HG03139 (cell line): ENCODE results near the gene TRIM46.
"Not testable (repeated sequence)": the region's sequence is repeated elsewhere in the genome, so short reads cannot be mapped to it uniquely, and the experiment has no call there.

ENCODE experiments used
- ATAC-seq: cut with Tn5 transposase; IDR thresholded peaks from one replicate; pipeline ENCODE4 v1.9.1; 2021; ENCODE audit not compliant: unreplicated experiment

TRIM46 gene

GRCh38 chr1:155226188-155226909, 52.7 kb downstream of the TRIM46 start:
- ATAC-seq, result no peak

- no peak for ATAC-seq
Observed at GRCh38 chr1:155226910-155227260, 53.2 kb downstream of the TRIM46 start.

- ATAC-seq, result peak; percentile 86
Observed at GRCh38 chr1:155227261-155228095, 53.8 kb downstream of the TRIM46 start.

- ATAC-seq, result no peak
Observed at GRCh38 chr1:155228096-155228427, 54.4 kb downstream of the TRIM46 start.

- not testable (repeated sequence) for ATAC-seq
Observed at GRCh38 chr1:155231302-155231701, 57.7 kb downstream of the TRIM46 start.

GRCh38 chr1:155232001-155232978, 58.6 kb downstream of the TRIM46 start:
- not testable (repeated sequence) for ATAC-seq

GRCh38 chr1:155233502-155233901, 59.9 kb downstream of the TRIM46 start:
- ATAC-seq, result not testable (repeated sequence)
